HepG2 (cell line): ENCODE measurements around the gene ATP13A2. TPM values are rescaled to one million over a fixed set of nuclear protein-coding genes. Genes with fewer than 3 reads are reported as not detected.
A peak's percentile ranks its signal among the peaks of the same experiment; 100 is the strongest.

Source experiments
- ATRX ChIP-seq: sonication (generic); formaldehyde crosslinking; IDR thresholded peaks from 2 replicates; pipeline ENCODE4 v1.4.0; 2020; ENCODE audit warnings: missing genetic modification reagents, borderline replicate concordance
- ELF1 ChIP-seq: sonication (generic); formaldehyde crosslinking; IDR thresholded peaks from 2 replicates; pipeline ENCODE4 v1.4.0; 2020; ENCODE audit warnings: missing genetic modification reagents
- ELF3 ChIP-seq: IDR thresholded peaks from 2 replicates; pipeline ENCODE4 v1.6.1; 2016; ENCODE audit warnings: missing genetic modification reagents, missing compliant biosample characterization
- KAT7 ChIP-seq: IDR thresholded peaks from 2 replicates; pipeline ENCODE4 v1.6.1; 2018; ENCODE audit warnings: borderline replicate concordance, missing compliant biosample characterization
- MAZ ChIP-seq, 2 experiments: sonication (generic) in 1 of 2; formaldehyde crosslinking in 1 of 2; IDR thresholded peaks; 2 replicates each; pipeline versions ENCODE4 v1.5.0 to v1.6.1; 2012 to 2020; ENCODE audit warnings: low read depth in 2 of 2, mild to moderate bottlenecking in 2 of 2, borderline replicate concordance in 1 of 2, improper control_type of control experiment in 1 of 2, low read length in 1 of 2, missing genetic modification reagents in 1 of 2, moderate library complexity in 1 of 2
- THRA ChIP-seq: sonication (generic); formaldehyde crosslinking; IDR thresholded peaks from 2 replicates; pipeline ENCODE4 v1.4.0; 2020; ENCODE audit warnings: missing genetic modification reagents, borderline replicate concordance
- ZBTB49 ChIP-seq: sonication (generic); formaldehyde crosslinking; IDR thresholded peaks from 2 replicates; pipeline ENCODE4 v1.4.0; 2020; ENCODE audit warnings: missing genetic modification reagents, borderline replicate concordance
- ZHX2 ChIP-seq, 2 experiments: sonication (generic) in 1 of 2; formaldehyde crosslinking in 1 of 2; IDR thresholded peaks; 2 replicates each; pipeline versions ENCODE4 v1.6.1 to v1.9.0; 2014 to 2022; ENCODE audit warnings: antibody characterized with exemption in 1 of 2, borderline replicate concordance in 1 of 2, inconsistent platforms in 1 of 2, low read depth in 1 of 2, missing genetic modification reagents in 1 of 2
- ZNF430 ChIP-seq: sonication (generic); formaldehyde crosslinking; IDR thresholded peaks from 2 replicates; pipeline ENCODE4 v1.9.0; 2021; ENCODE audit warnings: mild to moderate bottlenecking, missing genetic modification reagents
- ZNF503 ChIP-seq: sonication (generic); formaldehyde crosslinking; IDR thresholded peaks from 2 replicates; pipeline ENCODE4 v1.4.0; 2020; ENCODE audit warnings: missing genetic modification reagents
- ZXDC ChIP-seq: sonication (generic); formaldehyde crosslinking; IDR thresholded peaks from 2 replicates; pipeline ENCODE4 v1.5.0; 2020; ENCODE audit warnings: mild to moderate bottlenecking, missing genetic modification reagents
- polyA plus RNA-seq, 8 experiments: library from polyadenylated mRNA; depleted of rRNA in 3 of 8; stranded (reverse) in 7 of 8; unstranded in 1 of 8; fragments of >200 nt; fragmentation: Illumina TruSeq in 4 of 8; extraction: Trizol in 4 of 8; gene quantifications; 2 replicates each; pipeline versions ENCODE4 v1.2.1 to v1.2.3, GENCODE V29; 2011 to 2016; ENCODE audit warnings: low read depth in 4 of 8, missing spikeins in 1 of 8, mixed read lengths in 1 of 8; ENCODE audit not compliant: insufficient read depth in 1 of 8
- total RNA-seq, 5 experiments: library from RNA; depleted of rRNA; stranded (reverse); fragments of >200 nt; fragmentation: Illumina TruSeq; extraction: Trizol; gene quantifications; 2 replicates each; pipeline ENCODE4 v1.2.3, GENCODE V29; 2016; ENCODE audit warnings: low read depth in 1 of 5

Gene ATP13A2
- total and polyA plus RNA-seq, 2 of the 13 experiments (the other 11 are each of a cell fraction or from before 2014, with no cell fraction given), result 13.2 to 16.2 TPM

- TF ChIP-seq ZBTB49 (CRISPR knock-in tag) (no peak), ATRX (no peak), ELF1 (CRISPR knock-in tag) (peak; percentile 14; the same call in 1 of the 2 replicates), ZNF430 (no peak), ZHX2 (IDR thresholded peaks at IDR 0.05; ENCODE audit: low read depth) (0 out of 2 replicates have a peak, but pooled peaks have one; percentile 28), ZHX2 (CRISPR knock-in tag; IDR thresholded peaks at IDR 0.05; ENCODE audit: borderline replicate concordance) (no peak), ZNF503 (CRISPR knock-in tag) (no peak), MAZ (IDR thresholded peaks at IDR 0.05; ENCODE audit: borderline replicate concordance, low read depth, low read length) (peak; percentile 92), MAZ (CRISPR knock-in tag; IDR thresholded peaks at IDR 0.05; ENCODE audit: low read depth) (peak; percentile 99), THRA (CRISPR knock-in tag) (0 out of 2 replicates have a peak, but pooled peaks have one; percentile 10), KAT7 (no peak), ZXDC (no peak), ELF3 (peak; percentile 31; the same call in 1 of the 2 replicates)
Measured at GRCh38 chr1:17011439-17012307, at the start of gene ATP13A2 (continued).
